HG03045 (cell line): ENCODE data around the gene AKAP6.
"Not testable (repeated sequence)": the region's sequence is repeated elsewhere in the genome, so short reads cannot be mapped to it uniquely, and the experiment has no call there.

Experiments used
- ATAC-seq: cut with Tn5 transposase; IDR thresholded peaks from one replicate; pipeline ENCODE4 v1.9.1; 2021; ENCODE audit warnings: mild to moderate bottlenecking, moderate library complexity; ENCODE audit not compliant: unreplicated experiment

Gene AKAP6

GRCh38 chr14:32368107-32368506 is 39.0 kb downstream of the AKAP6 start:
- no peak for ATAC-seq

- ATAC-seq, result no peak
Observed at GRCh38 chr14:32370714-32371113, 41.6 kb downstream of the AKAP6 start.

GRCh38 chr14:32372154-32372553 is 43.1 kb downstream of the AKAP6 start:
- ATAC-seq, result no peak

- not testable (repeated sequence) for ATAC-seq
Observed at GRCh38 chr14:32373174-32373573, 44.1 kb downstream of the AKAP6 start.

- ATAC-seq, result no peak
Observed at GRCh38 chr14:32374155-32374554, 45.1 kb downstream of the AKAP6 start.

- ATAC-seq, result no peak
Observed at GRCh38 chr14:32375663-32376062, 46.6 kb downstream of the AKAP6 start.

GRCh38 chr14:32377046-32377646 is 48.0 kb downstream of the AKAP6 start:
- ATAC-seq, result no peak

GRCh38 chr14:32378284-32378683 is 49.2 kb downstream of the AKAP6 start:
- no peak for ATAC-seq

- ATAC-seq, result no peak
Observed at GRCh38 chr14:32379447-32379846, 50.3 kb downstream of the AKAP6 start.

- ATAC-seq, result no peak
Observed at GRCh38 chr14:32381869-32382268, 52.8 kb downstream of the AKAP6 start.

GRCh38 chr14:32382704-32383103 is 53.6 kb downstream of the AKAP6 start:
- ATAC-seq, result no peak

GRCh38 chr14:32383364-32384009 is 54.4 kb downstream of the AKAP6 start:
- no peak for ATAC-seq

- ATAC-seq, result no peak
Observed at GRCh38 chr14:32384464-32384863, 55.4 kb downstream of the AKAP6 start.

GRCh38 chr14:32387295-32387694 is 58.2 kb downstream of the AKAP6 start:
- ATAC-seq, result not testable (repeated sequence)

GRCh38 chr14:32393119-32393518 is 64.0 kb downstream of the AKAP6 start:
- no peak for ATAC-seq

GRCh38 chr14:32394038-32394437 is 64.9 kb downstream of the AKAP6 start:
- no peak for ATAC-seq

GRCh38 chr14:32396885-32397284 is 67.8 kb downstream of the AKAP6 start:
- no peak for ATAC-seq

GRCh38 chr14:32397861-32398640 is 69.0 kb downstream of the AKAP6 start:
- no peak for ATAC-seq

GRCh38 chr14:32399920-32400319 is 70.8 kb downstream of the AKAP6 start:
- no peak for ATAC-seq

- ATAC-seq, result no peak
Observed at GRCh38 chr14:32400480-32400879, 71.4 kb downstream of the AKAP6 start.

- ATAC-seq, result no peak
Observed at GRCh38 chr14:32403021-32403420, 73.9 kb downstream of the AKAP6 start.

GRCh38 chr14:32403688-32404087 is 74.6 kb downstream of the AKAP6 start:
- ATAC-seq, result no peak
